C4-2B (cell line): ENCODE results near the gene CARHSP1.

Source experiments
- CTCF ChIP-seq: fragments of 450-650 bp; conservative IDR thresholded peaks from 2 replicates; pipeline ENCODE4 v1.5.1; 2017; ENCODE audit warnings: mild to moderate bottlenecking
- ZFX ChIP-seq: fragments of 450-650 bp; IDR thresholded peaks from 2 replicates; pipeline ENCODE4 v1.6.1; 2017

GRCh38 chr16:8808613-8809353, 60.0 kb downstream of the CARHSP1 start:
- TF ChIP-seq CTCF (no peak), ZFX (no peak)
